Astrocyte (in vitro differentiated cells and primary cell): Measurements from ENCODE around the gene PDE6H.

ENCODE experiments used
- CTCF ChIP-seq: IDR thresholded peaks from 2 replicates; pipeline ENCODE4 v1.5.1; 2011; ENCODE audit warnings: low read depth, mild to moderate bottlenecking, inconsistent platforms, low read length, moderate library complexity; ENCODE audit not compliant: insufficient read depth
- EZH2 ChIP-seq: IDR thresholded peaks from 2 replicates; pipeline ENCODE4 v1.6.1; 2012; ENCODE audit warnings: mild to moderate bottlenecking, low read length, inconsistent platforms; ENCODE audit not compliant: insufficient read depth

GRCh38 chr12:14962797-14963196, 10.0 kb upstream of the PDE6H start:
- TF ChIP-seq CTCF (no peak), EZH2 (no peak)
